Vagina (tissue), 2 donors: ENCODE measurements around the gene RARA. TPM values are rescaled to one million over a fixed set of nuclear protein-coding genes. Genes with fewer than 3 reads are reported as not detected.
A peak's percentile ranks its signal among the peaks of the same experiment; 100 is the strongest.

Experiments
- DNase-seq, 2 donors: peaks; one replicate each; pipeline ENCODE4 v3.0.0-alpha.2; 2017; ENCODE audit errors: extremely low spot score in 2 of 2
- H3K27ac ChIP-seq: fragments of 200-600 bp; sonication (generic); one replicate; pipeline ENCODE4 v1.5.1; 2019
- H3K27me3 ChIP-seq: fragments of 200-600 bp; sonication (generic); one replicate; pipeline ENCODE4 v1.5.1; 2019
- H3K36me3 ChIP-seq, 2 donors: fragments of 200-600 bp; sonication (generic); one replicate each; pipeline ENCODE4 v1.5.1; 2017 to 2019
- H3K4me1 ChIP-seq: fragments of 200-600 bp; sonication (generic); one replicate; pipeline ENCODE4 v1.5.1; 2019
- H3K4me3 ChIP-seq, 2 donors: fragments of 200-600 bp; sonication (generic); 1 replicate in 1 of 2; 2 replicates in 1 of 2; pipeline ENCODE4 v1.5.1; 2016 to 2019
- H3K9me3 ChIP-seq: fragments of 200-600 bp; sonication (generic); one replicate; pipeline ENCODE4 v1.5.1; 2019
- CTCF ChIP-seq, 3 experiments: fragments of 450-650 bp in 2 of 3; fragments of 200-600 bp in 1 of 3; sonication (generic) in 1 of 3; IDR thresholded peaks; one replicate each; pipeline ENCODE4 v1.5.1; 2017 to 2019; ENCODE audit warnings: antibody characterized with exemption in 3 of 3, mild to moderate bottlenecking in 2 of 3, moderate library complexity in 2 of 3
- POLR2A ChIP-seq, 2 donors: fragments of 450-650 bp; IDR thresholded peaks; one replicate each; pipeline ENCODE4 v1.6.1; 2017; ENCODE audit warnings: antibody characterized with exemption in 2 of 2, mild to moderate bottlenecking in 2 of 2, moderate library complexity in 2 of 2
- POLR2AphosphoS5 ChIP-seq, 2 donors: sonication (generic); formaldehyde crosslinking; IDR thresholded peaks; one replicate each; pipeline ENCODE4 v1.9.0; 2017; ENCODE audit warnings: antibody characterized with exemption in 2 of 2, mild to moderate bottlenecking in 2 of 2, low read depth in 1 of 2; ENCODE audit not compliant: insufficient read depth in 1 of 2
- intact Hi-C: fragments of 100-400 bp; cut with DNase I; formaldehyde crosslinking; loops from one replicate; pipeline ENCODE4 v1.15.1; 2023
- total RNA-seq: library from RNA; depleted of rRNA; stranded (reverse); fragments of >200 nt; gene quantifications from one replicate; pipeline ENCODE4 v1.2.3, GENCODE V29; 2016

Gene RARA
- total RNA-seq, 1 donor from 2014 or later = 58.9 TPM

DNA sequence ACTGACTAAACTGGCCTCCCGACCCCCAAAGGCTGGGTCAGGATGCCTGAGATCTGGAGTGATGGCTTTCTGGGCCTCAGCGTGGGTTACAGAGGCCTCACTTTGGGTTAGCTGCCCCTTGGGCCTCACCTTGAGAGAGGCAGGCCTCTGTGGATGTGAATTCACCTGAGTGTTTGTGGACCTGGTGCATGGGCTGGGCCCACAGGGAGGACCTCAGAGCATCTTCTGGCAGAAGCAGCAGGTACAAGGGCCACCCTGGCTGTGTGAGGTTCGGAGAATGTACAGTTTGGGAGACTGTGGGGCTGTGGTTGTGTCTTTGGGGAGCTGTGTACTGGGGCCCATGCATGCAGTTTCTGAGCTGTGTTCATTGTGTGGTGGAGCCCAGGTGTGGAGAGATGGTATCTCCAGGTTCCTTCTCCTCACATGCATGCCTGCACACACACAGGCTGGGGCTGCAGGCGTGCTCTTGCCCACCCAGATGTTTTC, 18.3 kb downstream of the RARA start:
- DNase-seq = no peak
- Histone ChIP-seq H3K27ac (peak overlapping the region; percentile 96), H3K9me3 (no peaks in the 10 kb centered on the region), H3K4me3 (no peak overlapping the region), H3K36me3 (no peaks in the 10 kb centered on the region), H3K4me1 (peaks cover 100% of the 10 kb centered on the region), H3K27me3 (no peaks in the 10 kb centered on the region)
- intact Hi-C loops = no loop called here
- TF ChIP-seq POLR2A (IDR thresholded peaks at IDR 0.05) (no peak), CTCF (IDR thresholded peaks at IDR 0.05) (no peak), POLR2AphosphoS5 (IDR thresholded peaks at IDR 0.05; ENCODE audit: insufficient read depth in 1 of 2, low read depth in 1 of 2) (no peak)

- intact Hi-C loops = no loop called here
- peak overlapping the region; percentile 96 for H3K27ac ChIP-seq
- no peak overlapping the region for H3K4me3 ChIP-seq
- no peaks in the 10 kb centered on the region for H3K9me3 ChIP-seq
- H3K27me3 ChIP-seq = no peaks in the 10 kb centered on the region
- no peaks in the 10 kb centered on the region for H3K36me3 ChIP-seq
- no peak for DNase-seq
- TF ChIP-seq CTCF (IDR thresholded peaks at IDR 0.05) = no peak
- no peak for TF ChIP-seq POLR2A (IDR thresholded peaks at IDR 0.05)
- no peak for TF ChIP-seq POLR2AphosphoS5 (IDR thresholded peaks at IDR 0.05; ENCODE audit: insufficient read depth in 1 of 2, low read depth in 1 of 2)
- peaks cover 100% of the 10 kb centered on the region for H3K4me1 ChIP-seq
These were observed 18.9 kb downstream of the RARA start for GRCh38 chr17:40327735-40328385.

- intact Hi-C loops = no loop called here
- DNase-seq = no peak
- H3K4me3 ChIP-seq = no peak overlapping the region
- no peaks in the 10 kb centered on the region for H3K36me3 ChIP-seq
- peak overlapping the region; percentile 96 for H3K27ac ChIP-seq
- H3K27me3 ChIP-seq = no peaks in the 10 kb centered on the region
- H3K9me3 ChIP-seq = no peaks in the 10 kb centered on the region
- H3K4me1 ChIP-seq = peaks cover 100% of the 10 kb centered on the region
- TF ChIP-seq POLR2A (IDR thresholded peaks at IDR 0.05) (no peak), POLR2AphosphoS5 (IDR thresholded peaks at IDR 0.05; ENCODE audit: insufficient read depth in 1 of 2, low read depth in 1 of 2) (no peak), CTCF (IDR thresholded peaks at IDR 0.05) (no peak)
These were observed 19.4 kb downstream of the RARA start for GRCh38 chr17:40328386-40328766.

DNA sequence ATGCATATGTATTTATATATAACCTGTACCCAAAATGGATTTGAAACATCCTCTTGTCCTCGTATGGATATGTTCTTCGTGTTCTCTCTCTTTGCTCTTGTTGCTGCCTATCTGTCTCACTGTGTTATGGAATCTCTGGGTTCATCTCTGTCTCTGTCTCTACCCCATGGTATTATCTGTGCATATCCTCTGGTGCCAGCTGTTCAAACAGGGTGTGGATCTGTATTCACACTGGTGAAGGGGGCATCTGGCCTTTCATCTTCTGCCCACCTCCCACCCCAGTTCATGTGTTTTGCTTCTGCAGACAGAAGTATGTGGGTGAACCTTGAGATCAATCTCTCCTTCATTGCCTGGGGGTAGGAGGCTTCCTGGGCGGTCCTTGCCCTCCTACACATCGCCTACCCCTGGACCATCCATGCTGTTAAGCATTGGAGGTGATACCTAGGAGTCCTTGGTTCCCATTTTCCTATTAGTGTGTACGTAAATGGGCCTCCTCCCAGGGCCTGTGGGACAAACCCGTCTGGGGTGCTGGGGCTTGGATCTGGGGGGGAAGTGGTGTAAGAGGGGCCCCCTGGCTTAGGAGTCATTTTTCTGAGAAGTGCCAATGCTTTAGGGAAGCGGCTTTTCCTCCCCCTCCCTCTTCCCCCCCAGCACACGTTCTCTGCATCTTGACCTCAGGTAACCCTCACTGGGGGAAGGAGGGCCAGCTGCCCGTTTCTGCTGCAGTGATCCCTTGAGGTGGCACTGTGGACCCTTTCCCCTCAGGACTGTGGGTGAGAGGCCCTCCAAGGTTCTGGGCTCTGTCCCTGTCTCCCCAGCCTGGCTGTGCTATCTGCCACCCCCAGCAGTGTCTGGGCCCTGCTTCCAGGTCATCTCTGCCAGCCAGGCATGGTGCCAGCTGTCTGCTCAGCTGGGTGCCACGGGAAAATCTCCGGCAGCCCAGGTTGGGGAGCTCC, 21.1 kb downstream of the RARA start:
- peak in 1 of 2 donors; percentile 10 for TF ChIP-seq POLR2AphosphoS5 (IDR thresholded peaks at IDR 0.05; ENCODE audit: insufficient read depth in 1 of 2, low read depth in 1 of 2)
- TF ChIP-seq POLR2A (IDR thresholded peaks at IDR 0.05) = no peak
- intact Hi-C loops = no loop called here
- Histone ChIP-seq H3K27ac (peak overlapping the region; percentile 81), H3K4me3 (no peak overlapping the region), H3K9me3 (no peaks in the 10 kb centered on the region), H3K27me3 (no peaks in the 10 kb centered on the region), H3K36me3 (no peaks in the 10 kb centered on the region), H3K4me1 (peaks cover 100% of the 10 kb centered on the region)
- DNase-seq = no peak

- Histone ChIP-seq H3K27me3 (no peaks in the 10 kb centered on the region), H3K36me3 (no peaks in the 10 kb centered on the region), H3K27ac (peak overlapping the region; percentile 81), H3K4me1 (peaks cover 100% of the 10 kb centered on the region), H3K4me3 (no peak overlapping the region), H3K9me3 (no peaks in the 10 kb centered on the region)
- TF ChIP-seq POLR2A (IDR thresholded peaks at IDR 0.05) = no peak
- no peak for TF ChIP-seq POLR2AphosphoS5 (IDR thresholded peaks at IDR 0.05; ENCODE audit: insufficient read depth in 1 of 2, low read depth in 1 of 2)
- no peak for TF ChIP-seq CTCF (IDR thresholded peaks at IDR 0.05)
- intact Hi-C loops = no loop called here
- no peak for DNase-seq
These were observed 22.0 kb downstream of the RARA start for GRCh38 chr17:40330850-40331470.
